Heart left ventricle (tissue), 13 donors: ENCODE results near the gene RBM23.

ENCODE experiments used
- POLR2A ChIP-seq, 2 donors: fragments of 450-650 bp; IDR thresholded peaks; one replicate each; pipeline ENCODE4 v1.6.1; 2017; ENCODE audit warnings: antibody characterized with exemption in 2 of 2, mild to moderate bottlenecking in 2 of 2, moderate library complexity in 2 of 2
- TF ChIP-seq, protein P1 (sequence below), 12 donors: fragments of 200-600 bp; sonication (generic) in 4 of 12; IDR thresholded peaks; one replicate each; pipeline versions ENCODE4 v1.5.0 to v1.8.0; 2018 to 2022; ENCODE audit warnings: antibody characterized with exemption in 12 of 12, mild to moderate bottlenecking in 5 of 12
- donor health status: ischemic (EF 13 %, LVEDD 7.1; RV severe dilation, severe dysfunction).
- donor health status: DM: no; HTN: yes; CAD: no.
- donor health status: DM: no; HTN: no; CAD: no.
- donor health status: ischemic (EF 25% LVEDD 6.9; RV normal size, moderate dysfunction).
- donor health status: ischemic (EF 25% LVEDD 5.7; RV mildly dilated, moderate dysfunction).
- donor health status: ischemic (EF 35%, LVEDD 5.7; RV mildly dilated, moderate dysfunction).
- donor health status: nonischemic (EF 11% LVEDD 7.7; RV severe dilation, severe dysfunction).
- donor health status: DM: yes; HTN: yes; CAD: no.
- donor health status: PGD.
- donor health status: ischemic (EF 29% LVEDD 5.4; RV normal size, mild dysfunction).
- donor health status: nonischemic (EF 23%, LVEDD 6.1; RV moderate dilation, normal function).

DNA sequence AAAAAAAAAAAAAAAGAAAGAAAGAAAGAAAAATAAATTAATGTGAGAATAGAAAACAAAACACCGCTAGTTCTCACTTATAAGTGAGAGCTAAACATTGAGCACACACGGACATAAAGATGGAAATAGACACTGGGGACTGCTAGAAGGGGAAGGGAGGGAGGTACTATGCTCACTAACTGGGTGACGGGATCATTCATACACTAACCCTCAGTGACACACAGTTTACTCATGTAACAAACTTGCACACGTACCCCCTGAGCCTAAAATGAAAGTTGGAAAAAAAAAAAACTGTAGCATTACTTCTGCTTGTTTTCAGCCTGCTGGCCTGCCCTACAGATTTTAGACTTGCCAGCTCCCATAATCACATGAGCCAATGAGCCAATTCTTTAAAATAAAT is 20.7 kb upstream of the RBM23 start:
- TF ChIP-seq, protein P1, sequence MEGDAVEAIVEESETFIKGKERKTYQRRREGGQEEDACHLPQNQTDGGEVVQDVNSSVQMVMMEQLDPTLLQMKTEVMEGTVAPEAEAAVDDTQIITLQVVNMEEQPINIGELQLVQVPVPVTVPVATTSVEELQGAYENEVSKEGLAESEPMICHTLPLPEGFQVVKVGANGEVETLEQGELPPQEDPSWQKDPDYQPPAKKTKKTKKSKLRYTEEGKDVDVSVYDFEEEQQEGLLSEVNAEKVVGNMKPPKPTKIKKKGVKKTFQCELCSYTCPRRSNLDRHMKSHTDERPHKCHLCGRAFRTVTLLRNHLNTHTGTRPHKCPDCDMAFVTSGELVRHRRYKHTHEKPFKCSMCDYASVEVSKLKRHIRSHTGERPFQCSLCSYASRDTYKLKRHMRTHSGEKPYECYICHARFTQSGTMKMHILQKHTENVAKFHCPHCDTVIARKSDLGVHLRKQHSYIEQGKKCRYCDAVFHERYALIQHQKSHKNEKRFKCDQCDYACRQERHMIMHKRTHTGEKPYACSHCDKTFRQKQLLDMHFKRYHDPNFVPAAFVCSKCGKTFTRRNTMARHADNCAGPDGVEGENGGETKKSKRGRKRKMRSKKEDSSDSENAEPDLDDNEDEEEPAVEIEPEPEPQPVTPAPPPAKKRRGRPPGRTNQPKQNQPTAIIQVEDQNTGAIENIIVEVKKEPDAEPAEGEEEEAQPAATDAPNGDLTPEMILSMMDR (IDR thresholded peaks at IDR 0.05) = no peak
- no peak for TF ChIP-seq POLR2A (IDR thresholded peaks at IDR 0.05)
